GM19043 (cell line): Measurements from ENCODE around the gene DIAPH1.

Source experiments
- ATAC-seq: cut with Tn5 transposase; IDR thresholded peaks from one replicate; pipeline ENCODE4 v1.9.1; 2021; ENCODE audit warnings: low read depth; ENCODE audit not compliant: unreplicated experiment

Gene DIAPH1

GRCh38 chr5:141487131-141487530 is 131.7 kb downstream of the DIAPH1 start:
- ATAC-seq, result no peak

- ATAC-seq, result no peak
These were observed 132.7 kb downstream of the DIAPH1 start for GRCh38 chr5:141486091-141486490.

DNA sequence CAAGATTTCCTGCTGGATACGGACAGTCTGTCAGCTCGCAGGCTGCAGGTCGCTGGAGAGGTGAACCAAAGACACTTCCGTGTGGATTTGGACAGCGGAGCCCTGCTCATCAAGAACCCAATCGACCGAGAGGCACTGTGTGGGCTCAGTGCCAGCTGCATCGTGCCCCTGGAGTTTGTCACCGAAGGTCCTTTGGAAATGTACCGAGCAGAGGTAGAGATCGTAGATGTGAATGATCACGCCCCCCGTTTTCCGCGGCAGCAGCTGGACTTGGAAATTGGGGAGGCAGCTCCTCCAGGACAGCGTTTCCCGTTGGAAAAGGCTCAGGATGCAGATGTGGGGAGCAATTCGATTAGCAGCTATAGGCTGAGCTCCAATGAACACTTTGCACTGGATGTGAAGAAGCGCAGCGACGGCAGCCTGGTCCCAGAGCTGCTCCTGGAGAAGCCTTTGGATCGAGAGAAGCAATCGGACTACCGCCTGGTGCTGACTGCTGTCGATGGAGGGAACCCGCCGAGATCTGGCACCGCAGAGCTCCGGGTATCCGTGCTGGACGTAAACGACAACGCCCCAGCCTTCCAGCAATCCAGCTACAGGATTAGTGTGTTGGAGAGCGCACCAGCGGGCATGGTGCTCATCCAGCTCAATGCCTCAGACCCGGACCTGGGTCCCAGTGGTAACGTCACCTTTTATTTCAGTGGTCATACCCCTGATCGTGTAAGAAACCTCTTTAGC is 133.3 kb downstream of the DIAPH1 start:
- ATAC-seq, result no peak

- no peak for ATAC-seq
These were observed 134.0 kb downstream of the DIAPH1 start, which contains the start of gene PCDHGC4 for GRCh38 chr5:141484641-141485311. Gene PCDHGC4, plus strand, starts transcription at chr5:141485030. Its CDS starts 144 bp downstream, at chr5:141485174.

- no peak for ATAC-seq
These were observed 134.5 kb downstream of the DIAPH1 start for GRCh38 chr5:141484310-141484640.

DNA sequence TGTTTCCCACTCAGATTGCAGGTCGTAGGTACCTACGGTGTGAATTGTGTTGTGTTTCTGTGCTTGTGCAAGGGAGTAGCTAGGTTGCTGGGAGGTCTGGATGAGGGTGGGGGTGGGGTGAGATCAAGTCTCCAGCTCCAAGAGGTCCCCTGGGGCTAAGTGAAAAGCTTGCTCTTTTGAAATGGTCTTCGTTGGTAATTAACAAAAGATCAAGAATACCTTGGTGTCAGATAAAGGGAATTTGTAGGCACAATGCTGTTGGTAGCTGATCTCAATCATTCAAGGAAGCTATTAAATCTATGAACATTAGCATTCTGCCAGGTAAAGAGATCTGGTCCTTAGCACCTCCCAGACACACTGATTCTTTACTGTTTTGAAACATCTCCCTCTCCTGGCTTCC is 134.9 kb downstream of the DIAPH1 start:
- no peak for ATAC-seq

GRCh38 chr5:141479776-141480175 is 139.0 kb downstream of the DIAPH1 start:
- no peak for ATAC-seq

DNA sequence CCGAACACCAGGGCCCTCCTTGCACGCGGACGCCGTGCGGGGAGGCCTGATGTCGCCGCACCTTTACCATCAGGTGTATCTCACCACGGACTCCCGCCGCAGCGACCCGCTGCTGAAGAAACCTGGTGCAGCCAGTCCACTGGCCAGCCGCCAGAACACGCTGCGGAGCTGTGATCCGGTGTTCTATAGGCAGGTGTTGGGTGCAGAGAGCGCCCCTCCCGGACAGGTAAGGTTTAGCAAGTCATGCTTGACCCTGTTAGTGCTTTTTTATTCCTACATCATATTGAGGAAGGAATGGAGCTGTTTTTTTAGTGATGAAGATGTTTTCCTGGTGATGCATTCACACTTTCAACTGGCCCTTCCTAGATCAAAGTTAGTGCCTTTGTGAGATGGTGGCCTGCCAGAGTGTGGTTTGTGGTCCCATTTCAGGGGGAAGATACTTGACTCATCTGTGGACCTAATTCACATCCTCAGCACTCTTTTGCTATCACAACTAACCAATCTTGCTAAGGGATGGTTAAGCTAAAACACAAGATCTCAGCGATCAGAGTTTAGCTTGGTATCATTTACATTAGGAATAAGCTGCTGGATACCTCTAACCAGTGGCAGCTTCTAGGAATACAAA is 140.4 kb downstream of the DIAPH1 start:
- ATAC-seq, result no peak

DNA sequence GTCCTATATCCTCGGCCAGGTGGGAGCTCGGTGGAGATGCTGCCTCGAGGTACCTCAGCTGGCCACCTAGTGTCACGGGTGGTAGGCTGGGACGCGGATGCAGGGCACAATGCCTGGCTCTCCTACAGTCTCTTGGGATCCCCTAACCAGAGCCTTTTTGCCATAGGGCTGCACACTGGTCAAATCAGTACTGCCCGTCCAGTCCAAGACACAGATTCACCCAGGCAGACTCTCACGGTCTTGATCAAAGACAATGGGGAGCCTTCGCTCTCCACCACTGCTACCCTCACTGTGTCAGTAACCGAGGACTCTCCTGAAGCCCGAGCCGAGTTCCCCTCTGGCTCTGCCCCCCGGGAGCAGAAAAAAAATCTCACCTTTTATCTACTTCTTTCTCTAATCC is 141.0 kb downstream of the DIAPH1 start:
- ATAC-seq, result no peak

DNA sequence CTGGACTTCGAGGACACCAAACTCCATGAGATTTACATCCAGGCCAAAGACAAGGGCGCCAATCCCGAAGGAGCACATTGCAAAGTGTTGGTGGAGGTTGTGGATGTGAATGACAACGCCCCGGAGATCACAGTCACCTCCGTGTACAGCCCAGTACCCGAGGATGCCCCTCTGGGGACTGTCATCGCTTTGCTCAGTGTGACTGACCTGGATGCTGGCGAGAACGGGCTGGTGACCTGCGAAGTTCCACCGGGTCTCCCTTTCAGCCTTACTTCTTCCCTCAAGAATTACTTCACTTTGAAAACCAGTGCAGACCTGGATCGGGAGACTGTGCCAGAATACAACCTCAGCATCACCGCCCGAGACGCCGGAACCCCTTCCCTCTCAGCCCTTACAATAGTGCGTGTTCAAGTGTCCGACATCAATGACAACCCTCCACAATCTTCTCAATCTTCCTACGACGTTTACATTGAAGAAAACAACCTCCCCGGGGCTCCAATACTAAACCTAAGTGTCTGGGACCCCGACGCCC is 141.7 kb downstream of the DIAPH1 start:
- ATAC-seq, result no peak

GRCh38 chr5:141476132-141476911 is 142.5 kb downstream of the DIAPH1 start:
- peak; percentile 16 for ATAC-seq

GRCh38 chr5:141475625-141476131 is 143.1 kb downstream of the DIAPH1 start, which contains the start of gene PCDHGC3:
Gene PCDHGC3, plus strand, starts transcription at chr5:141475966. Its CDS starts 151 bp downstream, at chr5:141476117.
- ATAC-seq, result peak; percentile 98

- no peak for ATAC-seq
These were observed 153.4 kb downstream of the DIAPH1 start for GRCh38 chr5:141465351-141465750.
